Tibial nerve (tissue), 4 donors: Measurements from ENCODE around the gene EXOC1.

Experiments
- CTCF ChIP-seq, 5 experiments: fragments of 200-600 bp in 3 of 5; fragments of 450-650 bp in 2 of 5; sonication (generic) in 3 of 5; IDR thresholded peaks; one replicate each; pipeline ENCODE4 v1.5.1; 2016 to 2019; ENCODE audit warnings: antibody characterized with exemption in 5 of 5, mild to moderate bottlenecking in 3 of 5, moderate library complexity in 2 of 5
- EP300 ChIP-seq, 2 donors: sonication (generic); formaldehyde crosslinking; IDR thresholded peaks; one replicate each; pipeline ENCODE4 v1.6.1; 2017; ENCODE audit warnings: antibody characterized with exemption in 2 of 2, mild to moderate bottlenecking in 1 of 2
- POLR2A ChIP-seq, 2 donors: fragments of 450-650 bp; IDR thresholded peaks; one replicate each; pipeline ENCODE4 v1.6.1; 2017; ENCODE audit warnings: antibody characterized with exemption in 2 of 2, mild to moderate bottlenecking in 2 of 2, moderate library complexity in 2 of 2

- TF ChIP-seq CTCF (IDR thresholded peaks at IDR 0.05) (no peak), EP300 (IDR thresholded peaks at IDR 0.05) (no peak), POLR2A (IDR thresholded peaks at IDR 0.05) (no peak)
Measured at GRCh38 chr4:55921093-55921492, 67.6 kb downstream of the EXOC1 start.
